GM21360 (cell line): Measurements from ENCODE around the gene ZCCHC7.

Experiments
- ATAC-seq: cut with Tn5 transposase; IDR thresholded peaks from one replicate; pipeline ENCODE4 v1.9.1; 2021; ENCODE audit warnings: mild to moderate bottlenecking, moderate library complexity; ENCODE audit not compliant: unreplicated experiment

Gene ZCCHC7

GRCh38 chr9:37364751-37365360 is 244.5 kb downstream of the ZCCHC7 start:
- no peak for ATAC-seq

DNA sequence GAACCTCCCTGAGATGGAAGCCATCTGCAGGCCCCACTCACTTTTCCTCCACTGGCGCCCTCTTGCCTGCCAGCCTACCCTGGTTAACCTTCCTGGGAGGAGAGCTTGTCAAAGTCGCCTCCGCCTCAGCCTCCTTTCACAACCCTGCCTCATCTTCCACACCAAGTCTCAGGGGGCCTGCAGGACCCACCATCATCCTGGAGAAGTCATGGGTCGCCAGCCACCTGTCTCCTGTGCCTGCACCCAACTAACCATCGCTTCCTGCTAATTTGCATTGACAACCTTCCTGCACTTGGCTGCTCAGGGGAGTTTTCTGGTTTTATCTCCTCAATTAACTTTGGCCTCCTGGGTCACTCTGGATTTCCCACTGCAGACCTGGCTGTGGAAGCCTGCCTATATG is 249.3 kb downstream of the ZCCHC7 start:
- ATAC-seq, result no peak

DNA sequence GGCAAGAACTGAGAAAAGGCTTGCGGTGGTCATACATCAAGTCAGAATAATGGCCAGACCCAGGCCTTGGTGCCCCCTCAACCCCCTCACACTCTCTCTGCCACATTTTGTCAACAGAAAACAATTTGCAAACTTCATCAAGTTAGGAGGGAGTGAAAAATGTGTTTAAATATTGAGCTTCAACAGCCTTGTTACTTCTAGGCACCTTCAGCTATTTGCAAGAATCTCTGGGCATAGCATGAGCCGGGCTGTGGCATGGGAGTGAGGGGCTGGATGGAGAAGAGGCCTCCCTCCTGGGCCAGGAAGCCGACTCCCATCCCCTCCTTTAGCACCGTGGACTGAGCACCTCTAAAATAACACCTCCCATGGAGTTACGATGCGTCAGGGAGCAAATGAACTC is 249.9 kb downstream of the ZCCHC7 start:
- ATAC-seq, result no peak

DNA sequence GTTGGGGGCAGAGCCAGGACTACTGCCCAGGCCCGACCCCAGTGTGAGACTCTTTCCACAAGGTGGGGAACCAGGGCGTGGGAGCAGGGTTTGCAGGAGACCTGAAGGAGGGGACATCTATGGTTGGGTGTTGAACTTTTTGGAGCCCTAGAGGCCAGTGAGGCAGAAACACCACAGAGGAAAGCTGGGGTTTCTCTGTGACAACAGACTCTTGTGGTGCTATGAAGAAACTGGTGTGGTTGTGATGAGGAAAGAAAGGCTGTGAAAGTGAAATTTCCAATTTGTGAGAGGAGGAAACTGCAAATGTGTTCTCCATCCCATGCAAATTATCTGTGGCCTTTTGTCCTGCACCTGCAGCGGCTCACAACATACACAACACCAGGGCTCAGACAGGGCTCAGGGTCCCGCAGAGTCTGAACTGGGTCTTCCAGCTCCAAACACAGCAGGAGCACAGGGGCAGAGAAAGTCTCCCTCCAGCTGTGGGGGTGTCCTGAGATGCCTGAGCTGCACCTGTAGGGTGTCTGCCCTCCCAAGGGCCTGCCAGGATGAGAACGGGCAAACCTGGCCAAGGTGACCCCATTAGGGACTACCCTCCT is 250.7 kb downstream of the ZCCHC7 start:
- ATAC-seq, result peak; percentile 49

GRCh38 chr9:37371565-37372464 is 251.4 kb downstream of the ZCCHC7 start:
- ATAC-seq, result peak; percentile 2

DNA sequence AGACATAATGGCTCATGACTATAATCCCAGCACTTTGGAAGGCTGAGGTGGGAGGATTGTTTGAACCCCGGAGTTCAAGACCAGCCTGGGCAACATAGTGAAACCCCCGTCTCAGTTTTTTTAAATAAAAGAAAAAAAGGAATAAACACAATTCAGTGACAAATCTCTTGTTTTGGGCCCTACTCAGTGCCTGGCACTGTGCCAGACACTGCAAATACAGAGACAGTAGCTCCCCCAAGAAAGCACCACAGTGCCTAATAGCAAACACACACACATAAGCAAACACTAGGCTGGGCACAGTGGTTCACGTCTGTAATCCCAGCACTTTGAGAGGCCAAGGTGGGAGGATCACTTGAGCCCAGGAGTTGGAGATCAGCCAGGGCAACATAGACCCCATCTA is 252.5 kb downstream of the ZCCHC7 start:
- no peak for ATAC-seq

- ATAC-seq, result no peak
These were observed 253.2 kb downstream of the ZCCHC7 start for GRCh38 chr9:37373621-37374020.

- peak; percentile 39 for ATAC-seq
These were observed 254.5 kb downstream of the ZCCHC7 start for GRCh38 chr9:37374892-37375291.

- ATAC-seq, result no peak
These were observed 257.6 kb downstream of the ZCCHC7 start for GRCh38 chr9:37377688-37378612.

DNA sequence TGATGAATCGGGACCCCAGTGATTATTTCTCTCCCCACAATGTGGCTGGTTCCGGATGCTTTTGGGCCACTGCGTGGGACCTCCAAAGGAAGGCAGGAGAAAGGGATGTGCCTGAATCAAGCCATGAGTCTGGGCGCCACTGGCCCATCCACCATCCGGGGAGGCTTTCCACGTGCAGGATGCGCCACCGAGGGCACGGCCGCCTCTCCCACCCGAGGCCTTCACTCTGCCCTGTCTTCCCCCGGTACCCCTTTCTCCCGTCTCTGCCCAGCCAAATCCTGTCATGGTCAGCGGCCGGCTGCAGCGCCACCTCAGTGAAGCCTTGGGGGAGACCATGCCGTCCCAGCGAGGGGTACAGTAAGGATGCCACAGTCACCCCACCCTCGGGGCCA is 258.2 kb downstream of the ZCCHC7 start:
- no peak for ATAC-seq

- ATAC-seq, result no peak
These were observed 259.5 kb downstream of the ZCCHC7 start for GRCh38 chr9:37379835-37380234.

DNA sequence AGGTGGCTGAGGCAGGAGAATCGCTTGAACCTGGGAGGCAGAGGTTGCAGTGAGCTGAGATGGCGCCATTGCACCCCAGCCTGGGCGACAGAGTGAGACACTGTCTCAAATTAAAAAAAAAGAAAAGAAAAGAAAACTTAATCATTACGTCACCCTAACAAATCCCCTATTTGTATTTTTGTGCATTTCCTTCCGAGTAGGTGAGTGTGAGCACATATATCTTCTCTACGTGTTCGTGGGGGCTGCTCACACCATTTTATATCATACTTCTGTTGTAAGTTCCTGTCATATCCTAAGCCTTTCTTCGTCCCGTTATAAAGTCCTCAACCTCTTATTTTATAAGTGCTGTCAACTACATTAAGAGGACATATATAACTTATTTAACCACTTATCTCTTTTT is 260.2 kb downstream of the ZCCHC7 start:
- ATAC-seq, result no peak

DNA sequence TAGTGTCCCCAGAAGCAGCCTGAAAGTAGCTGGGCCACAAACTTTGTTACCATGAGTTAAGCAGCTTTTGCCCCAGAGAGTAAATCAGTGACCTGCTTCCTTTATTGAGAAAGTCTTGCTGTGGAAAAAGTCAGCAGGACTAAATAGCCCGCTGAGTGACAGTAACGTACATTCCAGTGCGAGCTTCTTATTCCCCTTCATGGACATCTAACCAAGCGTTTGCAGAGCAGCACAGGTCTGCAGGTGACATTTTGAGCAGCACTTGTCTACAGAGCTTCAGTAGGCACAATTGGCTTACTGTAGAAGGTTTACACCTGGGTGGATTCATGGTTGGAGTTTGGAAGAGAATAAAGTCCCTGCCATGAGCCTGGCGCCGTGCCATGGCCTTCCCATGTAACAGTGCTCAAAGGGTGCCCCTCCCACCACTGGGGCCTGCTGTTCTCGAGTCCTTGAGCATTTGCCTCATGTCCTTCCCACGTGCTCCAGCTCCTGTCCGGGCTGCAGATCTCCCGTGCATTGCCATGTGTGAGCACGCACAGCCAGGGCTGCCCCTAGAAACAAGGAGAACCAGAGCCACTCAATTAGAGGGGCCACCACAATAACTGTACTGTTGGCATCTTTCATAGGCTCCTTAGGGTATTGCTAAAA is 260.8 kb downstream of the ZCCHC7 start:
- ATAC-seq, result no peak

- no peak for ATAC-seq
These were observed 262.0 kb downstream of the ZCCHC7 start for GRCh38 chr9:37382161-37382981.

DNA sequence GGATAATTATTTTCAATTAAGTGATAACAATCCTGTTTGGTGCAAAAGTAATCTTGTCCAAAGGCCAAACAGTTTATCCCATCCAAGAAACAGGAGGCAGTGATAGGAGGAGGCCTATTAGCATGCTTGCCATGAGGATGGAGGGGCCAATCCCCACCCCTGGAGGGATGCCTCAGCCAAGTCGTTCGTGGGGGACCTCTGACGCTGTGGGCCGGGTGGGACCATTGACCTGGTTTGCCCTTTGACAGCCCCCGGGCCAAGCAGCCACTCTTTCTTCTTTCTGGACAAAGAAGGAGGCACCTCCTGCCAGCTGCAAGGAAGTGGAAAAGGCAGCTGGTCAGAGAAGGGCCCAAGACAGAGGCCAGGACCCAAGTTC is 262.6 kb downstream of the ZCCHC7 start:
- no peak for ATAC-seq

DNA sequence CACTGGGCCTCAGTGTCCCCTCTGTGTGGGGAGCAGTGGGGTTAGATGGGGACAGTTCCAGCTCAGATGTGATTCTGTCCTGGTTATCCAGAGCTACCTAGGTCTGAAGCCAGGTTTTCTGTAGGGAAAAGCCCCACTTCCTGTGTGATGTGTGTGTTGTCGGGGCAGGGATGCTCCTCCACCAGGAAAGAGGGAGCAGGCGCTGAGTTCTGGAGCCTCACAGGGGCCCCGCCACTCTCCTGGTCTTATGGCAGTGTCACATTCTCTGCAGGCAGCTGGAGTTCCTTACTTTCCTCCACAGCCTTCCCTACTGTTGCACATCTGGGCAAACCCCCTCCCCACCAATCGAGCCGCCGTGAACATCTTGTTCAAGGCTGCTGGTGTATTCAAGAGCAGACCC is 263.0 kb downstream of the ZCCHC7 start:
- ATAC-seq, result no peak

DNA sequence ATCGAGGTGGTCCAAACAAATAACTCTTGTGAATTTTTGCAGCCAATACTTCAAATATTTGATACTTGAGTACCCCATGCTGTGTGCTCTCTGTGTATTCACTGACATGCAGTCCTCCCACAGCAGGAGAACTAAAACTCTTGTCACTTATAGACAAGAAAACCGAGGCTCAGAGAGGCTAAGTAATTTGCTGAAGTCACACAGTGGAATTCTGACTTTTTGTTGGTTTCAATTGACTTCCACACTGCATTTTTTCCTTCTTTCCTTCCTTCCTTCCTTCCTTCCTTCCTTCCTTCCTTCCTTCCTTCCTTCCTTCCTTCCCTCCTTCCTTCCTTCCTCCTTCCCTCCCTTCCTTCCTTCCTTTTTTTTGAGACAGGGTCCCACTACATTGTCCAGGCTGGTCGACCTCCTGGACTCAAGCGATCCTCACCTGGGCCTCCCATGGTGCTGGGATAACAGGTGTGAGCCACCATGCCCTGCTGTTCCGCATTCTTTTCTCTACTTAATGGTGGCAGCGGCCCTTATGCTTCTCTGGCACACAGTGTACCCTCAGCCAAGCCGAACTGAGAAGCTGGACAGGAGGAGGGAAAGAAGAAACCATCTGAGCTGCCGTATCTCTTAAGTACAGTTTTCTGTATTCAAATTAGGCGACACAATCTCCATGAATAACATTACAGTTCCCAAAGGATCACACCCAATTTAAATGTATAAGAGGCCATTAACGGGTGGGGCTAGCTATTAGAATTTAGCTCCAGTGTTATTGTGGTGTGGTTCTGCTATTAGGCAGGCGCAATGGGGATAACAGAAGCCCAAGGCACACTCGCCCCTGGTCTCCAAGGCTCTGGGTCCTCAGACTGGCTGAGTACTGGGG is 263.7 kb downstream of the ZCCHC7 start:
- ATAC-seq, result no peak

DNA sequence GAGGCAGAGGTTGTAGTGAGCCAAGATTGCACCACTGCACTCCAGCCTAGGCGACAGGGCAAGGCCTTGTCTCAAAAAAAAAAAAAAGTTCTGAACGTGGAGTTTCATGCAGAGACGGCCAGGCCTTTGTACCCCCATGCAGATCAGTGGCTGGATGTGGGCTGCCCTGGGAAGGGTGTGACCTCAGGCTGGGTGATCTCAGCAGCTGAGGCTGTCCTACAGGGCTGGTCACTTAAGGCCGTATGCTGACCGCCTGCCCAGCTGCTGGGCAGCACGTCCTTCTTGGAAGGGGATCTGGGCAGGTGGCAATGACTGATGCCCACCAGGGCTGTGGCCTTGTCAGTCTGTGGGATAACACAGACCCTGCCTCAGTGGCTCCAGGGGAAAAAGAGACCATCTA is 264.9 kb downstream of the ZCCHC7 start:
- no peak for ATAC-seq

DNA sequence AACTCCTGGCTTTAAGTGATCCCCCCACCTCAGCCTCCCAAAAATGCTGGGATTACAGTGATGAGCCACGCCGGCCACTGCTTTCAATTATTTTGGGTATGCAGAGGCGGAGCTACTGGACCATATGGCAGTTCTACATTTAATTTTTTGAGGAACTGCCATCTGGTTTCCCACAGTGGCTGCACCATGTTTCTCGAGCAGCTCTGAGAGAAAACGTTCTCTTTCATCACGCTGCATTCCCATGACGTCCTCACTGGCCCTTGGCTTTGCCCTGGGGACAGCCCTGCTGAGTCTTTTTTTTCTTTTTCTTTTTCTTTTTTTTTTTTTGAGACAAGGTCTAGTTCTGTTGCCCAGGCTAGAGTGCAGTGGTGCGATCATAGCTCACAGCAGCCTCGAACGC is 266.6 kb downstream of the ZCCHC7 start:
- no peak for ATAC-seq
